Stimulated activated CD4-positive, alpha-beta T cell treated with anti-CD3 and anti-CD28 coated beads, Interleukin-4, amount 100 ng/mL, for 1 hour (primary cell): ENCODE results near the gene PDLIM7.
A peak's percentile ranks its signal among the peaks of the same experiment; 100 is the strongest.

Experiments used
- DNase-seq: peaks from one replicate; pipeline ENCODE4 v3.0.0-alpha.2; 2020

The PDLIM7 gene

DNA sequence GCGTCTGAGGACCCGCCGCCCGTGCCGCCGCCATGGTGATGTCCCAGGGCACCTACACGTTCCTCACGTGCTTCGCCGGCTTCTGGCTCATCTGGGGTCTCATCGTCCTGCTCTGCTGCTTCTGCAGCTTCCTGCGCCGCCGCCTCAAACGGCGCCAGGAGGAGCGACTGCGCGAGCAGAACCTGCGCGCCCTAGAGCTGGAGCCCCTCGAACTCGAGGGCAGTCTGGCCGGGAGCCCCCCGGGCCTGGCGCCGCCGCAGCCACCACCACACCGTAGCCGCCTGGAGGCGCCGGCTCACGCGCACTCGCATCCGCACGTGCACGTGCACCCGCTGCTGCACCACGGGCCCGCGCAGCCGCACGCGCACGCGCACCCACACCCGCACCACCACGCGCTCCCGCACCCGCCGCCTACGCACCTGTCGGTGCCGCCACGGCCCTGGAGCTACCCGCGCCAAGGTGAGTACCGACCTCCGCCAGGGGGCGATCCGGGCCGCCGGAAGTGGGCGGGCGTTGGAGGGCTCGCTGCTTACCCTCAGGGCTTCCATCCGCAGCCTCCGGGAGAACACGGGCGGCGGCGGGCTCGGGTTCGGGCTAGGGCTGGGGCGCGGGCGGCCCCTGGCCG is 42.3 kb downstream of the PDLIM7 start:
- peak; percentile 95 for DNase-seq

DNA sequence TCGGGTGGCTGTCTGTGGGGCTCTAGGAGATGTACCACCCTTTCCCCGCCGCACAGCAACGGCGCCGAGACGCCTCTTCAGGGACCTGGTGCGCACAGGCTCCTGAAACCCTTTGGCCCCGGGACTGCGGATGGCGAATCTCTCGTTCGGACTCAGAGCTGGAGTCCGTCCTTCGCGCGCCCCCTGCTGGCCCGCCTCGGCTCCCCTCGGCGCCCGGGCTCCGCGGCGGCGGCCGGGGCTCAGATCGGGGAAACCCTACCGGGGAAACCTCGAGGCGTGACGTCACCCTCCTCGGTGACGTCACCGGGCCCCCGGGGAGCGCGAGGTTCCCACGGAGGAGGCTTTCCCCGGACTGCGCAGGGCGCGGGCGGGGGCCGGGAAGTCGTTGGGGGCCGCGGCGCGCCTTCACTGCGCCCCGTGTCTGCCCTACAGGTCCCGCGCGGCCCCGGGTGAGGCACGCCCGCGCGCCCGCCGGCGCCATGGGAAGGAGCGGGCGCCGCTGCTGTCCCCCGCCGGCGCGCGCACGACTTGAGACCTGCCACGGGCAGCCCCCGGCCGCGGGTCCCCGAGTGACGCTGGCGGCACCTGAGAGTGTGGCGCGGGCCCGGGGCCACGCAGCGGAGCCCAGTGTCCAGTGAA is 42.9 kb downstream of the PDLIM7 start:
- peak; percentile 94 for DNase-seq

- no peak for DNase-seq
Observed at GRCh38 chr5:177453852-177454396, 43.5 kb downstream of the PDLIM7 start.

DNA sequence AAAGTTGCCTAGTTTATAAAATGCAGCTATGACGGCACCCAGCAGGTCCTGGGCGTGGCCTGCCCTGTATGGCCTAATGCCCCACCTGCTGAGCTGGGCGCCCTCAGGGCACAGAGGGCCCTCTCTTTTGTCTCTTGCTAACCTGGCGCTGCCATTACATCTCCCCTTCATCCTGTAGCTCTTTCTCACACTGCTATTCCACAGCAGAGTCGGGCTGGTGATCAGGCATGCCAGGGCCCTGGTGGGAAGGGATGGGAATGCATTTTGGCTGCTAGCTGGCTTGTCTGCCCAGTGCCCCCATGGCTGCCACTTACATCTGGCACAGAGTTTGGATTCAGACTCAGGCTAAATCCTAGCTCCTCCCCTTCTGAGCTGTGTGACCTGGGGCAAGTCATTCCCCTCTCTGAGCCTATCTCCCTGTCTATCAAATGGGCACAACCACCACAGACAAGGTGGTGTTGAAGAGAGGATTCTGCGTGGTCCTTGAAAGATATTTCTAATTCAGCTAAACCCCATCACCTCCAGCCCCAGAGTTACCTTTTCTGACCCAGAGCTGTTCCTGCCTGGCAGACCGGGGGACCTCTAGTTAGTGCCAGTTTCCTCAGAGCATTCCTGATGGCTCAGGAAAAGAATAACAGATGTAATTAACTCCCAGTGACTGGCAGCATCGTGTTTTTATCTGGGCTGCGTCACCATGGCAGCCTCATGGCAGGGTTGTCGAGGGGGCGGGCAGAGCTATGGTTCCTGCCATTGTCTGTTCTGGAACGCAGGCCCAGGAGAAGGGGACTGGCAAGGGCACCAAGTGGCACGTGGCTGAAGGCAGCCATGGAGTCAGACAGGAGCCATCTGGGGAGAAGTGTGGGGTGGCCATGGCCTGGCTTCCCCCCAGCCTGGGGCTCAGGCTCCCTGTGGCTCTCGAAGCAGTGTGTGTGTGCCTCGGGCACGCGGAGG is 44.4 kb downstream of the PDLIM7 start:
- no peak for DNase-seq

DNA sequence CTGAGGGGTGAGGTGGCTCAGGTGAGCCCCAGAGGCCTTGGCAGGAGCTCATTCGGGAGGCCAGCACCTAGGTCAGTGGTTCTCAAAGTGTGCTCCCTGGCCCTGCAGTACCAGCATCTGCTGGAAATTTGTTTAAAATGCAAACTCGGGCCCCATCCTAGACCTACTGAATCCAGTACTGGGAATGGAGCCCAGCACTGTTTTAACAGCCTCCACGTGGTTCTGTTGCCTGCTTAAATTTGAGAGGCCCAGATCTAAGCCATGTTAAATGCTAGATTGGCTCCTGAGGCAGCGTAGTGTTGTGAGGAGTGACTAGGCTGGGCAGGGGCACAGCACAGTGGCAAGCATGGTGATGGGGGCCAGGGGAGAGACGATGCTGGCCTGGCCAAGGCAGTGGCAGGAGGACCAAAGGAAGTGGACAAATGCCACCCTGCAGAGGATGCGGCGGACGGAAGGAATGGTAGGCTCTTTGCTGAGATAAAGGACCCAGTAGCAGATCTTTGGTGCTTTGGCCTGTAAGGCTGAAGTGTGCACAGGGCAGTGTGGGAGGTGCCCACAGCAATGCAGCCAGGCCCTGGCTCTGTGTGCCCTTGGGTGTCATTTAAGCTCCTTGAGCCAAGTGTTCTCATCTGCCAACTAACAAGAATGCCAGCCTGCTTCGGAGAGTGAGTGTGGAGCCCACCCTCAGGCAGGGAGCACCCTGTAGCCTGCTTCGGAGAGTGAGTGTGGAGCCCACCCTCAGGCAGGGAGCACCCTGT is 46.6 kb downstream of the PDLIM7 start:
- DNase-seq, result no peak

DNA sequence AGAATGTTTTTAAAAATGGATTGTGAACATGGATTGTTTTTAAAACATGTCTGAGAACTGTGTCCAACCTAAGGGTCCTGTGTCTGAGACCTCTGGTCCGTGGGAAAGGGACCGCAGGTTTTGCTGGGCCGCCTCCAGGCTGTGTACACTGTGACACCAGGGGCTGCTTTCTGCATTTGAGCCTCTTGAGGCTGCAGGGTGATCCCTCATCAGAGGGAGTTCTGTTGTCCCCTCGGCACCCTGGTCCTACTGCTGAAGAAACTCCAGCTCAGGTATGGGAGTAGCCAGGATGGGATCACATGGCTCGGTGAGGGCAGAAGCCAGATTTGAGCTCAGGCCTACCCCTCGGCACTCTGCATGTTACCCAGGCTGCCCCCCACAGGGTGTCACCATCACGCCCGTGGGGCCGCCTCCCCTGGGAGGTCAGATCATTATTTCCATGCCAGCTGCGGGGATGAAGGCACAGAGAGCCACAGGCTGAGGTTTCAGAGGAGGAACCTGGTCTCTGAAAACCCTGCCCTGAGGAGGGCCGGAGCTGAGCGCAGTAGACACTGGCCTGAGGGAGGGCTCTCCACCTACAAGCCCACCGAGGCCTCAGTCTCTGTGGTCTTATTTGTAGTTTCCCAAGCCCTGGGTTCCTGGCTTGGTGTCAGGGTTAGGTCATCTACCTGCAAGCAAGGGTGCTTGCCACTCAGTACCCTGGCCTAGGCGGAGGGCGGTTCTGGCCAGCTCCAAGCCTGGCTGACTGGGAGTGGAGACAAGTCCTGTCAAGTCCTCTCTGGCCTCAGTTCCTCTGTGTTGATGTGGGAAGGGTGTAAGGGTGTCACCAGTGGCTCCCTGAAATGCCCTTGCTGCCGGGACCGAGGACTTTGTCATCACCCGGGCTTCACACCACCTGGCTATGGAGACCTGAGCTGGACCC is 48.0 kb downstream of the PDLIM7 start:
- peak; percentile 3 for DNase-seq

- no peak for DNase-seq
Observed at GRCh38 chr5:177448244-177448950, 49.0 kb downstream of the PDLIM7 start.

GRCh38 chr5:177447611-177448243 is 49.7 kb downstream of the PDLIM7 start:
- DNase-seq, result peak; percentile 14

DNA sequence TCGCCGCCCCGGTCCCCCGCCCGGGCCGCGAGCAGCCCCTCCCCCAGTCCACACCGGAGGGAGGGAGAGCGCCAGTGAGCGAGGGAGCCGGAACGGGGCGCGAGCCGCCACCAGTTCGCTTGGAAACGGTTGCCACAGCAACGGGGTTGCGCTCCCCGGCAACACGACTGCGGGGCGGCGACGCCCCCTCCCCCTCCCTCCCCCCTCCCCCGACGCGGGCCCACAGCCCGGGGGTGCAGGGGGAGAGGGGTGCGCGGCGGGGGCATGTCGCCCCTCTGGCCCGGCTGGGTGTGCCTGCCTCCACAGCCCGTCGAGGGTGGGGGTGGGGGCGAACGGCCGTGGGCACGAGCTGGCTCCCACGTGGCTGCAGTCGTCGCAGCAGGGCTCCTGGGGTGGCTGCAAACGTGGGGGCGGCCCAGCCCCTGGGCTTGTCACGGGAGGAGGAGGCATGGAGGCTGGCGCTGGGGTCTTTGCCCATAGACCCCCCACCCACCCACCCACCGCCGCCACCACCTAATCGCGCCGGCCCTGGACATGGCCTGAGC is 50.3 kb downstream of the PDLIM7 start:
- DNase-seq, result peak; percentile 62

DNA sequence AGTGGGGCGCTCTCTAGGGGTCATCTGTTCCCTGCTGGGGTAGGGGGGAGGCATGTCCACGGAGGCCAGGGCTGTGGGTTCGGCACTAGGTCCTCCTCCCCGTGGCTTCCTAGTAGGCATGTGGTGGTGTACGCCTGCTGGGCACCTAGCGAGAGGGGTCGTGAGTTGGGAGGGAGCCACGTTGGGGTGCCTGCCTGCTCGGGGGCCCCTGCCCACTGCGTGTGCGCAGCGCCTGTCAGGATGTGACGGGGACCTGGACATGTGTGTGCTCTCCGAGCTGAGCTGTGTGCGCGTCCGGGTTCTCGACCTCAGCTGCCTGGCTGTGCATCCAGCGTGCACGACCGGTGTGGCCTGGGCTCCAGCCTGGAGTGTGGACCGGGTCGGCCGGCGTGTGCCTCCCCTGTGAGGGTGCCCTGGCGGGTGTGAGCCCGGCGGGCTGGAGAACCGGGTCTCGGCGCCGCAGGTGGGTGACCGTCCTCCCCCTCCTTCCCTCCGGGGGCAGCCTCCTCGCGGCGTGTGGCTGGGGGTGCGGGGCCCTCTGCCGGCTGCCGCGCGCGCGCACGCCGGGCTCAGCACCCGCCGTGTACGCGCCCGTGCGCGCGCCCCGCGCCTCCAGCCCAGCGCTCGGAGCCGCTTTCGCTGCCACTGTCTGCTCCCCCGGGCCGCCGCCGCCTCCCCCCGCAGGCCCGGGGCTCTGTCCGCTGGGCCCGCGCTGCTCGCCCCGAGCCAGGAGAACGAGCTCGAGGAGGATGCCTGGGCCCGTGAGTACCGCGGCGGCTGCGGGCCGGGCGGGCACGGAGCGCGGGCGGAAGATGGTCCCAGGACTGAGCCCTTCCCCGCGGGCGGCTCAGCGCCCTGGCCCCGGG is 51.0 kb downstream of the PDLIM7 start, which contains the start of gene PRR7:
Gene PRR7 (plus strand): TSS at position 615 of the 866 bp plus-strand sequence. CDS start 8,254 bp downstream, outside the sequence.
- peak; percentile 80 for DNase-seq

DNA sequence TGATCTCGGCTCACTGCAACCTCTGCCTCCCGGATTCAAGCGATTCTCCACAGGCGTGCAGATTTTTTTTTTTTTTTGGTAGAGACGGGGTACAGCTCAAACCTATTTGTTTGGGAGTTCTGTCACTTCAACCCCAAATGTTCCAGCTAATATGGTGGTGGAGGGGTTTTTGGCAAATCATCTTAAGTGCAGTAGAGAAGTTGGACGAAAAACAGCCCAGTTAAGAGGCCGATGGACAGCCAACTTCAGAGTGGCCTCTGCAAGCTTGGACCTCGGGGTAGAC is 51.5 kb downstream of the PDLIM7 start:
- no peak for DNase-seq

DNA sequence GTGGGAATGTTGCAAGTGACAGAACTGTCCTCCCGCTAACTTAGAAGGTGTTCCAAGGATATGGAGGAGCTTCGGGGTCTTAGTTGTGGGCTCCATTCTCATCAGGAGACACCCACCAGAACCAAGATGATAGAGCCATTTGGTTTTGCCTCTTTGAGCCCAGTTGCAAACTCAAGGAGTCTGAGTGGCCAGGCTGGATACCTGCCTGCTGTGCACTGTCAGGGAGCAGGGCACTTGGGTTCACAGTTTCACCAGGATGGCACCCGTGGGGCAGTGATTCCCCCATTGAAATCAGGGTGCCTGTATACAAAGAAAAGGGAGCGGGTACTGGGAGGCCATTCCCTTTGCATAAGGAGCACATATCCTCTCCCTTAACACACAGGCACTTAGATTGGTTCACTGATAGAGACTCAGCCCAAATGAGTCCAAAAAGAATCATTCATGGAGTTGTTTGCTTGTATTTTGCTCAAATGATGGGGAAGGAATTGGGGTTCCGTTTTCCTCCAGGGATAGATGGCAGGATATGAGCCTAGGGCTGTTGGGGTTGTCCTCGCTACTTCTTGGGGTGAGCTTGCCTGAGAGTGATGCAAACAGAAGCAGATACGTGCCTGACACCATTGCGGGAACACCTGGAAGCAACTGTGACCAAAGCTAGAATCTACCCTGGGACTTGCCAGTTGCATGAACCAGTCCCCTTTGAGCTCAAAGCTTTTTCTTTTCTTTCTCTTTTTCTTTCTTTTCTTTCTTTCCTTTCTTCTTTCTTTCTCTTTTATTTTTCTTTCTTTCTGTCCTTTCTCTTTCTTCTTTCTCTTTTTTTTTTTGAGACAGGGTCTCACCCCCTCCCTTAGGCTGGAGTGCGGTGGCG is 52.1 kb downstream of the PDLIM7 start:
- DNase-seq, result peak; percentile 13

DNA sequence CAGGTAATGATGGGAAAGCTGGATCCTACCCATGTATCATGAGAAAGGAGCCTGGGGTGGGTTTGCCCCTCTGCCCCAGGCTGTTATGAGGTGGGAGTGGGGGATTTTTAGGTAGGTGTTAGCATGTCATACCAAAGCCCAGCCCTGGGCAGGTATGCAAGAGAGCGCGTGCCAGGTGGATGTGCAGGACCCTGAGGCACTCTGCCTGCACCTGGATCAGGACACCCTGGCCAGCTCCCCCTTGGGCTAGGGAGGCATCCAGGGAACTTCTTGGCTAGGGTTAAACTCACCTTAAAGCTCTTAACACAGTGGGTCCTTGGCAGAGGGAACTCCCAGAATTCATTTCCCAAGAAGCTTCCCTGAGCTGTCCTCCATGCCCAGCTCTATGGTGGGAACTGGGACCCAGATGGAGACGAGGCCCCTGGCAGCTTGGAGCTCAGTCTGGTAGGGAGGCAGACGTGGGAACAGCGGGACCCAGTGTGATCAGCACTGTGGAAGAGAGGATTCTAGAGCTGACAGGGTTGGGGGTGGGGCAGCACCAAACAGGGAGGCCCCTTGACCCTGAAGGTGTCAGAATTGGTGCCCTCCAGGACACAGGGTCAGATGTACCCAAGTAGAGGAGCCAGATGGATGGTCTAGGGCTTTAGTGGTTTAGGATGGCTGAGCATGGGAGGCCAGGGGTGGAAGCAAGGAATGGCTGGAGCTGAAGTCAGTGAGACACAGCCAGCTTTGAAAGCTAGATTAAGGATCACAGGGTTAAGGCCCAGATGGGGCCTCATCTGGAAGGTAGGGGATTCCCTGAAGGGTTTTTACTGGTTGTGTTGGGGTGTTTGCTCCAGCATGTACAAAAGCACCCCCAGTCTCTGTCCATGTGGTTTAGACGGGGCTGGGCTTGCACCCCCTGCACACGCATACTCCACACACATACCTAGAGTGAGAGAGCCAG is 53.0 kb downstream of the PDLIM7 start:
- peak; percentile 22 for DNase-seq

GRCh38 chr5:177443144-177443983 is 54.0 kb downstream of the PDLIM7 start:
- DNase-seq, result peak; percentile 3

DNA sequence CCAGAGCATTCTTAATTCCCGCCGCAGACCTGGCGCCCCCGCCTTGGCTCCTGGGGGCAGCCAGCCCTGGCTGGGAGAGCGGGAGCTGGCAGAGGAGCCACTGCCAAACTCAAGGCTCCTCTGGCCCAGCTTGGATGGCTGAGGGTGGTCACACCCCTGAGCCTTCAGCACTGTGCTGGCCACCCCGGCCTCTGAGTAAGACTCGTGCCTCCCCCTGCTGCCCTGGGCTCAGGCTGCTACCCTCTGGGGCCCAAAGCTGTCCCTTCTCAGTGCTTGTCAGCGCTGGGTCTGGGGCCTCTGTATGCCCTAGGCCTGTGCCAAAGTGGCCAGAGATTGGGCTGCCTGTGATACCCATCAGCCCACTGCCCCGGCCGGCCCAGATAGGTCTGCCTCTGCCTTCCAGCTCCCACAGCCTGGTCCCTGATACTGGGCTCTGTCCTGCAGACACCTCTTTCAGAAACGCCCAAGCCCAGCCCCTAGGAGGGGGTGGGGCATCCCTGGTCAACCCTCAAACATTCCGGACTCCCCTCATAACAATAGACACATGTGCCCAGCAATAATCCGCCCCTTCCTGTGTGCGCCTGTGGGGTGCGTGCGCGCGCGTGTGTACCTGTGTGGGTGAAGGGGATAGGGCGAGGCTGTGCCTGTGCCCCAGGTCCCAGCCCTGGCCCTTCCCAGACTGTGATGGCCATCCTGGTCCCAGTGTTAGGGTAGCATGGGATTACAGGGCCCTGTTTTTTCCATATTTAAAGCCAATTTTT is 55.2 kb downstream of the PDLIM7 start:
- no peak for DNase-seq
